ENCODE results near the gene BIK. TPM values are rescaled to one million over a fixed set of nuclear protein-coding genes. Genes with fewer than 3 reads are reported as not detected.

BIK gene, protein sequence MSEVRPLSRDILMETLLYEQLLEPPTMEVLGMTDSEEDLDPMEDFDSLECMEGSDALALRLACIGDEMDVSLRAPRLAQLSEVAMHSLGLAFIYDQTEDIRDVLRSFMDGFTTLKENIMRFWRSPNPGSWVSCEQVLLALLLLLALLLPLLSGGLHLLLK
- total RNA-seq = not detected in 2 replicates

DNA sequence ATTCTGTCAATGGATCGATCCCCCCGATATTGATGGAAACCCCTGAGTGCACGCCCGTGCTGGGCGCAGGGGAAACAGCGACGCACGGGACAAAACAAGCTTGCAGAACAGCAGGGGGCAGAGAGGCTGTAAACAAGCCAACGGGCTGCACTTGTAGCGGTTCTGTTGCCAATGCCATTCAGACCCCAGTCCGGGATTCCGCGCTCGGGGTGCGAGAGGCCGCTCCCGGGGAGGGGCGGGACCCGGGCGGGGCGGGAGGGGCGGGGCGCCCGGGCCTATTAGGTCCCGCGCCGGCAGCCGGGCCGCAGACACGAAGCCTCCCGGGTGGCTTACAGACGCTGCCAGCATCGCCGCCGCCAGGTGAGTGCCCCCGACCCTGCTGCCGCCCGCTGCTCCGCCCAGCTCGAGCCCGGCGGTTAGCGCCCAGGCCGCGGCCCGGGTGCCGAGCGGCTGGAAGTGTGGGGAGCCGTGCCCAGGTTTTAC, at the start of gene BIK:
Gene BIK (plus strand): TSS at position 307 of the 483 bp plus-strand sequence. CDS start 13,273 bp downstream, outside the sequence.

DNA sequence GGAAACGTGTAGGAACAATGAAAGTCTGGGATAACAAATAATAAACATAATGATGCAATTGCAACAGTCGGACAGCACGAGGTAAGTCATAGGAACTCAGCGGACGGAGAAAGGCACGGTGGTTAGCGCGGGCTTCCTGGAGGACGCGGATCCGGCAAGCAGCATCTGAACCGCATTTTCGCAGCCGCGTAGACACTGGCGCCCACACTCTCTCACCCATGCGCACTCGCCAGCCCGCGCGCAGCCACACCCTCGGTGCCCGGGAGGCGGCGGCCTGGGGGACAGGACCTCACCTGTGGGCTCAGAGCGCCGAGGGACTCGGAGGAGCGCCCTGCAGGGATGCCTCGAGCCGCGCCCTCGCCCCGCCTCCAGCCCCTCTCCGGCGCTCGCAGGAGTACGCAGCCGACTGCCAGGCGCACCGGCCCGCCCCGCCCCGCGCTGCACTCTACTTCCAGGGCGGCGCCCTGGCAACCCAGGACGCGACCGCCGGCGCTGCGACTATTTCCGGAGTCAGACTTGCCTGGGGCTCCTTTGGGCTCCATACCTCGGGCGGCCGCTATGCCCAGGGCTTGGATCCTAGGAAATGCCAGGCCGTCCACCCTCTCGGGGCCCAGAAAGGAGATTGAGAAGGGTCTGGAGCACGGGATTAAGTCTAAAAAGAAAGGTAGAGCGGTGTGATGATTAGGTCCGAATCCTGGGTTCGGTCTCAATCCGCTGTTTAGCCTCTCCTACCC, 21.4 kb upstream of the BIK start, which contains the start of gene TTLL1:
Gene TTLL1 (minus strand): TSS at position 408 of the 734 bp plus-strand sequence. CDS start 13,805 bp downstream, outside the sequence.

DNA sequence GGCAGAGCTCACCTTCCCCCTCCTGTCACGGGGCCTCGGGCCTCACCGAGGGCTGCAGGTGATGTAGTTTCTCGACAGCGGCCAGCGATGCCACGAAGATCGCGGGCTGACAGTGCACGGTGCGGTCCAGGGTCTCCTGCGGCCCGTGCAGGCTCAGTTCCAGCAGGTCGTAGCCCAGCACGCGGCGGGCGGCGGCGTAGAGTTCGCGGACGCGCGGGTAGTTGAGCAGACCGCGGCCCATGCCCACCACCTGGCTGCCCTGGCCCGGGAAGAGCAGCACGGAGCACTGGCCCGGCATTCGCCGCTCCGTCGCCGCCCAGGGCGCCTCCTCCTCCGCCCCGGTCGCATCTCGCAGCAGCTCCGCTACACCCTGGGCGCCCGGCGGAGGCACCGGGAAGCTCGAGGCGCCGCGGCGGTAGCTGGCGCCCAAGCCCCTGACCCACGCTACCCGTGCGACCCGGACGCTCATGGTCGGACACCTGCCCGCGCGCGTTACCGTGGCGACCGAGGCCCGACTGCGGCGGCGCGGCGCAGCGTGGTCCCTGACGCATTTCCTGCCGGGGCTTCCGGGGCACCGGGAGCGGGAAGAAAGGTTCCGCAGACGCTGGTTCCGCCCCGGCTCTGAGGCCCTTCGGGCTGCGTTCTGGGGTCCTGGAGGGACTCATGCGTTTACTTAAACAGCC, 32.5 kb downstream of the BIK start, which contains the start of gene MCAT:
Gene MCAT (minus strand): TSS at position 519 of the 683 bp plus-strand sequence. CDS start 50 bp downstream, at position 469.

DNA sequence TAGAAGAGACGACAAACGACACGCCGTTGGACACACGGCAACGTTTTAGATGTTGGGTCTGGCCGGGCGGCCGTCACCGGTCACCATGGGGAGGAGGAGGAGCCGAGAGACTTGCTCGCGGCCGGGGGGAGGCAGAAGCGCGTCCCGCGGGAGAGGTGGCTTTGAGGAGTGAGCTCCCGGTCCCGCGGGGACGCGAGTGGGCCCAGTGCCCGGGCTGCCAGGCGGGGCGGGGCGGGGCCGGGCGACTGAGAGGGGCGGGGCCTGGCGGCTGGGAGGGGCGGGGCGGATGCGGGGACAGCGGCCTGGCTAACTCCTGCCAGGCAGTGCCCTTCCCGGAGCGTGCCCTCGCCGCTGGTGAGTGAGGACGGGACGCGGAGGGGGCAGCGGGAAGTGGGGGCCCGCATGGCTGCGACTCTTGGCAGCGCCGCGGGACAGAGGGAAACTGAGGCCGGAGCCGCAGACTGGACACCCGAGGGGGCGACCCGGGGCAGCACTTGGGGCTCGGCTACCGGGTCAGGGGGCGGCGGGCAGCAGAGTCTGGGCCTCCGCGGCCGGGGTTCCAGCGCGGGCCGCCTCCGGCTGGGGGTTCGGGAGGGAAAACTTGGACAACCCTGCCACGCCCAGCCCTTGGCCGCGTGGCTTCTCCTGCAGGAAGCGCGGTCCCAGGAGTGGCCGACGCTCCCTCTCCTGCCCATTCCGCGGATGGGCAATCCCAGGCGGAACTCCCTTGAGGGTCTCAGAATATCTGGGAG, 40.9 kb downstream of the BIK start, which contains the start of gene TSPO:
Gene TSPO (plus strand): TSS at position 309 of the 752 bp plus-strand sequence. CDS start 7,680 bp downstream, outside the sequence.

Other genes with a start within 250 kb of the BIK start
- 23.1 and 24.6 TPM in 2 replicates for gene PACSIN2, start 95.6 kb upstream of the BIK start, total RNA-seq
- 6.7 and 7.7 TPM in 2 replicates for gene TTLL1, start 21.4 kb upstream of the BIK start, total RNA-seq
- 12.7 and 16.4 TPM in 2 replicates for gene MCAT, start 32.6 kb downstream of the BIK start, total RNA-seq
- gene TSPO, start 40.8 kb downstream of the BIK start, total RNA-seq = 402 and 430 TPM in 2 replicates
- 36.1 and 41.6 TPM in 2 replicates for gene TTLL12, start 76.4 kb downstream of the BIK start, total RNA-seq
- gene SCUBE1, start 232.6 kb downstream of the BIK start, total RNA-seq = not detected in 2 replicates

All from cardiac ventricle fibroblast (primary cell).